DOHH2 (cell line): Measurements from ENCODE around the gene PPP1R12C.

Experiments
- H3F3A ChIP-seq: fragments of 200-600 bp; sonication (generic), shearing (Covaris generic); 2 replicates; pipeline ENCODE4 v1.6.0; 2016; ENCODE audit warnings: antibody characterized with exemption, mild to moderate bottlenecking; ENCODE audit not compliant: control insufficient read depth, insufficient read depth
- H3K27ac ChIP-seq: fragments of 200-600 bp; sonication (generic); 2 replicates; pipeline ENCODE4 v1.5.1; 2014; ENCODE audit warnings: low read depth, mild to moderate bottlenecking, low read length, moderate library complexity
- H3K27me3 ChIP-seq: fragments of 200-600 bp; sonication (generic); 2 replicates; pipeline ENCODE4 v1.6.1; 2014; ENCODE audit warnings: mild to moderate bottlenecking, low read length, mixed read lengths; ENCODE audit not compliant: control insufficient read depth
- H3K36me3 ChIP-seq: fragments of 200-600 bp; sonication (generic); 2 replicates; pipeline ENCODE4 v1.6.1; 2014; ENCODE audit warnings: mild to moderate bottlenecking, low read length, moderate library complexity, mixed read lengths; ENCODE audit not compliant: control insufficient read depth
- H3K4me1 ChIP-seq: fragments of 200-600 bp; sonication (generic); 2 replicates; pipeline ENCODE4 v1.6.1; 2014; ENCODE audit warnings: mild to moderate bottlenecking, low read length, mixed read lengths; ENCODE audit not compliant: control insufficient read depth
- H3K4me2 ChIP-seq: fragments of 200-600 bp; sonication (generic); 2 replicates; pipeline ENCODE4 v1.6.0; 2014; ENCODE audit warnings: mild to moderate bottlenecking, low read length, moderate library complexity
- H3K4me3 ChIP-seq: fragments of 200-600 bp; sonication (generic); 2 replicates; pipeline ENCODE4 v1.5.1; 2014; ENCODE audit warnings: mild to moderate bottlenecking, low read length, mixed read lengths
- H3K79me2 ChIP-seq: fragments of 200-600 bp; sonication (generic); 2 replicates; pipeline ENCODE4 v1.6.1; 2014; ENCODE audit warnings: mild to moderate bottlenecking, low read length, mixed read lengths; ENCODE audit not compliant: control insufficient read depth
- H3K9me2 ChIP-seq: fragments of 200-600 bp; sonication (generic); replicated peaks from 2 replicates; pipeline ENCODE4 v1.6.1; 2014; ENCODE audit warnings: mild to moderate bottlenecking, low read length, mixed read lengths; ENCODE audit not compliant: control insufficient read depth
- H3K9me3 ChIP-seq: fragments of 200-600 bp; sonication (generic); 2 replicates; pipeline ENCODE4 v1.6.1; 2014; ENCODE audit warnings: antibody characterized with exemption, low read length, mixed read lengths; ENCODE audit not compliant: control insufficient read depth, insufficient read depth
- H4K20me1 ChIP-seq: fragments of 200-600 bp; sonication (generic); 2 replicates; pipeline ENCODE4 v1.6.0; 2014; ENCODE audit warnings: low read depth, mild to moderate bottlenecking, antibody characterized with exemption, low read length, moderate library complexity; ENCODE audit not compliant: control insufficient read depth, insufficient read depth
- CTCF ChIP-seq: fragments of 200-600 bp; sonication (generic); IDR thresholded peaks from one replicate; pipeline ENCODE4 v1.5.1; 2014; ENCODE audit warnings: antibody characterized with exemption, mild to moderate bottlenecking, low read depth, low read length; ENCODE audit not compliant: poor library complexity, severe bottlenecking
- EZH2phosphoT487 ChIP-seq: fragments of 200-600 bp; sonication (generic); IDR thresholded peaks from 2 replicates; pipeline ENCODE4 v1.6.1; 2017; ENCODE audit warnings: borderline replicate concordance, mild to moderate bottlenecking, antibody characterized with exemption, low read length, moderate library complexity, mixed read lengths

PPP1R12C gene

GRCh38 chr19:55116232-55116858 lies 1.1 kb downstream of the PPP1R12C start:
- Histone ChIP-seq H3K79me2 (peaks cover 69% of the 10 kb centered on the region), H3K27ac (peak overlapping the region; percentile 70)

GRCh38 chr19:55115446-55116065 lies 1.9 kb downstream of the PPP1R12C start:
- Histone ChIP-seq H3K4me3 (peak overlapping the region; percentile 93), H3K36me3 (peaks cover 41% of the 10 kb centered on the region), H4K20me1 (peaks cover 16% of the 10 kb centered on the region), H3K9me2 (no peaks in the 10 kb centered on the region), H3K79me2 (peaks cover 76% of the 10 kb centered on the region), H3K9me3 (no peaks in the 10 kb centered on the region), H3F3A (peaks cover 7% of the 10 kb centered on the region), H3K4me2 (peak overlapping the region; percentile 98), H3K4me1 (peaks cover 51% of the 10 kb centered on the region), H3K27ac (peak overlapping the region; percentile 70), H3K27me3 (no peaks in the 10 kb centered on the region)
- TF ChIP-seq CTCF (no peak), EZH2phosphoT487 (no peak)

More at GRCh38 chr19:55116232-55116858, 1.1 kb downstream of the PPP1R12C start:
- no peaks in the 10 kb centered on the region for H3K9me3 ChIP-seq
- H3K4me3 ChIP-seq: peak overlapping the region; percentile 93
- TF ChIP-seq CTCF: peak; percentile 9
- TF ChIP-seq EZH2phosphoT487: no peak
- H3K36me3 ChIP-seq: peaks cover 38% of the 10 kb centered on the region
- H3K4me2 ChIP-seq: peak overlapping the region; percentile 98
- H3K9me2 ChIP-seq: no peaks in the 10 kb centered on the region
- peaks cover 15% of the 10 kb centered on the region for H4K20me1 ChIP-seq
- no peaks in the 10 kb centered on the region for H3K27me3 ChIP-seq
- peaks cover 59% of the 10 kb centered on the region for H3K4me1 ChIP-seq
- H3F3A ChIP-seq: peaks cover 11% of the 10 kb centered on the region

DNA sequence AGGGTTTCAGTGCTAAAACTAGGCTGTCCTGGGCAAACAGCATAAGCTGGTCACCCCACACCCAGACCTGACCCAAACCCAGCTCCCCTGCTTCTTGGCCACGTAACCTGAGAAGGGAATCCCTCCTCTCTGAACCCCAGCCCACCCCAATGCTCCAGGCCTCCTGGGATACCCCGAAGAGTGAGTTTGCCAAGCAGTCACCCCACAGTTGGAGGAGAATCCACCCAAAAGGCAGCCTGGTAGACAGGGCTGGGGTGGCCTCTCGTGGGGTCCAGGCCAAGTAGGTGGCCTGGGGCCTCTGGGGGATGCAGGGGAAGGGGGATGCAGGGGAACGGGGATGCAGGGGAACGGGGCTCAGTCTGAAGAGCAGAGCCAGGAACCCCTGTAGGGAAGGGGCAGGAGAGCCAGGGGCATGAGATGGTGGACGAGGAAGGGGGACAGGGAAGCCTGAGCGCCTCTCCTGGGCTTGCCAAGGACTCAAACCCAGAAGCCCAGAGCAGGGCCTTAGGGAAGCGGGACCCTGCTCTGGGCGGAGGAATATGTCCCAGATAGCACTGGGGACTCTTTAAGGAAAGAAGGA lies 2.8 kb downstream of the PPP1R12C start:
- Histone ChIP-seq H4K20me1 (peaks cover 16% of the 10 kb centered on the region), H3F3A (peaks cover 5% of the 10 kb centered on the region), H3K27me3 (no peaks in the 10 kb centered on the region), H3K9me2 (no peaks in the 10 kb centered on the region), H3K4me2 (peak overlapping the region; percentile 98), H3K9me3 (no peaks in the 10 kb centered on the region), H3K4me1 (peaks cover 46% of the 10 kb centered on the region), H3K79me2 (peaks cover 85% of the 10 kb centered on the region), H3K27ac (peak overlapping the region; percentile 93), H3K36me3 (peaks cover 49% of the 10 kb centered on the region), H3K4me3 (peak overlapping the region; percentile 93)
- TF ChIP-seq EZH2phosphoT487 (no peak), CTCF (no peak)
